ENCODE measurements around the gene ZBTB7B. TPM values are rescaled to one million over a fixed set of nuclear protein-coding genes. Genes with fewer than 3 reads are reported as not detected.

Gene ZBTB7B
- total and polyA plus RNA-seq, 9 of the 15 experiments (the other 6 are each of a cell fraction or from before 2014, with no cell fraction given): 0.04 to 46.5 (median 15.2) TPM

- TF ChIP-seq ZNF174 (CRISPR knock-in tag; IDR thresholded peaks at IDR 0.05) (no peak), CEBPB (tag; IDR thresholded peaks at IDR 0.05) (no peak), TCFL5 (CRISPR knock-in tag; conservative IDR thresholded peaks at IDR 0.05) (no peak), HDAC3 (IDR thresholded peaks at IDR 0.05; ENCODE audit: borderline replicate concordance, partially characterized antibody) (no peak), ZNF408 (CRISPR knock-in tag; IDR thresholded peaks at IDR 0.05; ENCODE audit: low read depth) (no peak), TRIM24 (IDR thresholded peaks at IDR 0.05) (no peak), KAT7 (CRISPR knock-in tag; IDR thresholded peaks at IDR 0.05; ENCODE audit: borderline replicate concordance) (0 out of 2 replicates have a peak, but pooled peaks have one; percentile 41), PHF20 (IDR thresholded peaks at IDR 0.05; ENCODE audit: partially characterized antibody) (no peak), PTTG1 (tag; IDR thresholded peaks at IDR 0.05; ENCODE audit: low read depth) (no peak), SREBF2 (CRISPR knock-in tag; IDR thresholded peaks at IDR 0.05) (no peak), NR1H2 (CRISPR knock-in tag; IDR thresholded peaks at IDR 0.05) (peak; percentile 70; the same call in 1 of the 2 replicates), KDM1A (IDR thresholded peaks at IDR 0.05) (no peak; a peak in 1 of 4 replicates), ZNF124 (CRISPR knock-in tag; IDR thresholded peaks at IDR 0.05) (no peak), PATZ1 (CRISPR knock-in tag; IDR thresholded peaks at IDR 0.05; ENCODE audit: borderline replicate concordance) (no peak), HSF4 (CRISPR knock-in tag; IDR thresholded peaks at IDR 0.05; ENCODE audit: borderline replicate concordance) (no peak), TAF9B (IDR thresholded peaks at IDR 0.05; ENCODE audit: partially characterized antibody) (no peak), RBFOX2 (IDR thresholded peaks at IDR 0.05; ENCODE audit: low read depth, low read length) (peak; percentile 75)
- TF ChIP-seq, protein P1, sequence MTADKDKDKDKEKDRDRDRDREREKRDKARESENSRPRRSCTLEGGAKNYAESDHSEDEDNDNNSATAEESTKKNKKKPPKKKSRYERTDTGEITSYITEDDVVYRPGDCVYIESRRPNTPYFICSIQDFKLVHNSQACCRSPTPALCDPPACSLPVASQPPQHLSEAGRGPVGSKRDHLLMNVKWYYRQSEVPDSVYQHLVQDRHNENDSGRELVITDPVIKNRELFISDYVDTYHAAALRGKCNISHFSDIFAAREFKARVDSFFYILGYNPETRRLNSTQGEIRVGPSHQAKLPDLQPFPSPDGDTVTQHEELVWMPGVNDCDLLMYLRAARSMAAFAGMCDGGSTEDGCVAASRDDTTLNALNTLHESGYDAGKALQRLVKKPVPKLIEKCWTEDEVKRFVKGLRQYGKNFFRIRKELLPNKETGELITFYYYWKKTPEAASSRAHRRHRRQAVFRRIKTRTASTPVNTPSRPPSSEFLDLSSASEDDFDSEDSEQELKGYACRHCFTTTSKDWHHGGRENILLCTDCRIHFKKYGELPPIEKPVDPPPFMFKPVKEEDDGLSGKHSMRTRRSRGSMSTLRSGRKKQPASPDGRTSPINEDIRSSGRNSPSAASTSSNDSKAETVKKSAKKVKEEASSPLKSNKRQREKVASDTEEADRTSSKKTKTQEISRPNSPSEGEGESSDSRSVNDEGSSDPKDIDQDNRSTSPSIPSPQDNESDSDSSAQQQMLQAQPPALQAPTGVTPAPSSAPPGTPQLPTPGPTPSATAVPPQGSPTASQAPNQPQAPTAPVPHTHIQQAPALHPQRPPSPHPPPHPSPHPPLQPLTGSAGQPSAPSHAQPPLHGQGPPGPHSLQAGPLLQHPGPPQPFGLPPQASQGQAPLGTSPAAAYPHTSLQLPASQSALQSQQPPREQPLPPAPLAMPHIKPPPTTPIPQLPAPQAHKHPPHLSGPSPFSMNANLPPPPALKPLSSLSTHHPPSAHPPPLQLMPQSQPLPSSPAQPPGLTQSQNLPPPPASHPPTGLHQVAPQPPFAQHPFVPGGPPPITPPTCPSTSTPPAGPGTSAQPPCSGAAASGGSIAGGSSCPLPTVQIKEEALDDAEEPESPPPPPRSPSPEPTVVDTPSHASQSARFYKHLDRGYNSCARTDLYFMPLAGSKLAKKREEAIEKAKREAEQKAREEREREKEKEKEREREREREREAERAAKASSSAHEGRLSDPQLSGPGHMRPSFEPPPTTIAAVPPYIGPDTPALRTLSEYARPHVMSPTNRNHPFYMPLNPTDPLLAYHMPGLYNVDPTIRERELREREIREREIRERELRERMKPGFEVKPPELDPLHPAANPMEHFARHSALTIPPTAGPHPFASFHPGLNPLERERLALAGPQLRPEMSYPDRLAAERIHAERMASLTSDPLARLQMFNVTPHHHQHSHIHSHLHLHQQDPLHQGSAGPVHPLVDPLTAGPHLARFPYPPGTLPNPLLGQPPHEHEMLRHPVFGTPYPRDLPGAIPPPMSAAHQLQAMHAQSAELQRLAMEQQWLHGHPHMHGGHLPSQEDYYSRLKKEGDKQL (CRISPR knock-in tag; IDR thresholded peaks at IDR 0.05; ENCODE audit: borderline replicate concordance): no peak
Measured at GRCh38 chr1:155003227-155003765, 694 bp downstream of the ZBTB7B start (continued).

Data from K562 (cell line).